ENCODE results near the gene ANKRD2. TPM values are rescaled to one million over a fixed set of nuclear protein-coding genes. Genes with fewer than 3 reads are reported as not detected.

ANKRD2 gene
- total RNA-seq, 1 experiment from 2014 or later: 0.98 TPM

DNA sequence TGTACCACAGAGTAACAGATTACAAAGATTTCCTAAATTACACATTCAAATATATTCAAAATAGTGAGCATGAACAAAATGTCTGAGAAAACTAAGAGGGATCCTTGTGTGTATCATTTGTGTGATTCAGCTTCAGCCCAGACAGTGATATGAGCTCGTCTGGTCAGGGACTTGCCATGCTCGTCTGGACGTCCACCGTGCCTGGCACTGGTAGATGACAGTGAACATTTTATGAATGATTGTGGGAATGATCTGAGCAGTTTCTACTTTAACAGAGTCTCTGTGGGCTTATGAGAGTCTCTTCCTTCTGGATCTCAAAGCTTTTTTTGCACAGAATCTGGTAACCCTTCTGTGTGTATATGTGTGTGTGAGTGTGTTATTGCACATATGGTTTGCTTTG is 34.2 kb upstream of the ANKRD2 start:
- ATAC-seq (no peak), DNase-seq (ENCODE audit: low read depth, low spot score) (no peak)
- ChIA-PET CTCF (interaction anchor here (0.6 to 1.3 kb wide), 5 partner anchors 14 to 347 kb away, joined by 3 to 8 read pairs (median 3); no protein-coding TSS in a partner anchor), POLR2A (no interaction called here)
- Histone ChIP-seq H3K27me3 (ENCODE audit: control insufficient read depth, insufficient read depth, low read length) (no peaks in the 10 kb centered on the region), H3K4me3 (ENCODE audit: low read depth in 2 of 2, low read length in 2 of 2) (no peak overlapping the region), H3K4me1 (ENCODE audit: control insufficient read depth, insufficient read depth, low read length) (peaks cover 60% of the 10 kb centered on the region), H3K36me3 (ENCODE audit: control insufficient read depth, insufficient read depth, low read length) (no peaks in the 10 kb centered on the region), H3K9me3 (ENCODE audit: control insufficient read depth, insufficient read depth, low read depth, low read length) (no peaks in the 10 kb centered on the region), H3K27ac (ENCODE audit: low read length) (peak overlapping the region; percentile 95)
- BruUV-seq (replicated peaks): no TSS peak
- no peak for TF ChIP-seq TCF7L2 (IDR thresholded peaks at IDR 0.05; ENCODE audit: low read depth, low read length)
- TF ChIP-seq SIN3A (IDR thresholded peaks at IDR 0.05; ENCODE audit: borderline replicate concordance, insufficient read depth, low read depth, low read length): no peak
- intact Hi-C loops (cut with micrococcal nuclease; ENCODE audit: unreplicated experiment): no loop called here
- in situ Hi-C loops (cut with HindIII; ENCODE audit: low pct_unique_long_range_greater_than_20kb, low sequenced_read_pairs): no loop called here

DNA sequence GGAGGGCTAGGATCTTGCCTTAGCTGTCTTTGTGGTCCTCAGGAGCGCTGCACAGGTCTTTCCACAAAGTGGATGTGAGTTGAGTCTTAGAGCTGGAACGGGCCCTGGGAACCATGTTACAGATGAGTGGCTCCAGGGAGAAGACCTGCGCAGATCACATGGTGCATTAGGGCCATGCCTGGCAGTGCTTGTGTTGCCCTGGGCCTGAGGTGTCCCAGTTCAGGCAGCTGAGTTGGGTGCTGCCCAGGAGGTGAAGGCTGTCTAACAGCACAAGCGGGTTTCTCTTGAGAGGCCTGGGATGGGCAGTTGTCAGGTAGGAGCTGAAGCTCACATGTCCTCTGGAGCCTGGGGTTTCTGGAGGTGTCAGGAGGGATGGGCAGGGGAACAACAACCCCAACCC is 33.7 kb upstream of the ANKRD2 start:
- H3K36me3 ChIP-seq (ENCODE audit: control insufficient read depth, insufficient read depth, low read length): no peaks in the 10 kb centered on the region
- ChIA-PET POLR2A (no interaction called here), CTCF (interaction anchor here (0.6 to 1.3 kb wide), 3 partner anchors 13 to 348 kb away, joined by 3 to 8 read pairs (median 4); no protein-coding TSS in a partner anchor)
- in situ Hi-C loops (cut with HindIII; ENCODE audit: low pct_unique_long_range_greater_than_20kb, low sequenced_read_pairs) (no loop called here), intact Hi-C loops (cut with micrococcal nuclease; ENCODE audit: unreplicated experiment) (no loop called here)
- ATAC-seq (no peak), DNase-seq (ENCODE audit: low read depth, low spot score) (no peak)
- TF ChIP-seq POLR2AphosphoS5 (IDR thresholded peaks at IDR 0.05; ENCODE audit: low read depth, low read length) (no peak), TCF7L2 (IDR thresholded peaks at IDR 0.05; ENCODE audit: low read depth, low read length) (no peak), SIN3A (IDR thresholded peaks at IDR 0.05; ENCODE audit: borderline replicate concordance, insufficient read depth, low read depth, low read length) (no peak)
- TF ChIP-seq, protein P1, sequence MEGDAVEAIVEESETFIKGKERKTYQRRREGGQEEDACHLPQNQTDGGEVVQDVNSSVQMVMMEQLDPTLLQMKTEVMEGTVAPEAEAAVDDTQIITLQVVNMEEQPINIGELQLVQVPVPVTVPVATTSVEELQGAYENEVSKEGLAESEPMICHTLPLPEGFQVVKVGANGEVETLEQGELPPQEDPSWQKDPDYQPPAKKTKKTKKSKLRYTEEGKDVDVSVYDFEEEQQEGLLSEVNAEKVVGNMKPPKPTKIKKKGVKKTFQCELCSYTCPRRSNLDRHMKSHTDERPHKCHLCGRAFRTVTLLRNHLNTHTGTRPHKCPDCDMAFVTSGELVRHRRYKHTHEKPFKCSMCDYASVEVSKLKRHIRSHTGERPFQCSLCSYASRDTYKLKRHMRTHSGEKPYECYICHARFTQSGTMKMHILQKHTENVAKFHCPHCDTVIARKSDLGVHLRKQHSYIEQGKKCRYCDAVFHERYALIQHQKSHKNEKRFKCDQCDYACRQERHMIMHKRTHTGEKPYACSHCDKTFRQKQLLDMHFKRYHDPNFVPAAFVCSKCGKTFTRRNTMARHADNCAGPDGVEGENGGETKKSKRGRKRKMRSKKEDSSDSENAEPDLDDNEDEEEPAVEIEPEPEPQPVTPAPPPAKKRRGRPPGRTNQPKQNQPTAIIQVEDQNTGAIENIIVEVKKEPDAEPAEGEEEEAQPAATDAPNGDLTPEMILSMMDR (IDR thresholded peaks at IDR 0.05): no peak
- H3K9me3 ChIP-seq (ENCODE audit: control insufficient read depth, insufficient read depth, low read depth, low read length): no peaks in the 10 kb centered on the region
- no peak overlapping the region for H3K4me3 ChIP-seq (ENCODE audit: low read depth in 2 of 2, low read length in 2 of 2)
- peaks cover 65% of the 10 kb centered on the region for H3K4me1 ChIP-seq (ENCODE audit: control insufficient read depth, insufficient read depth, low read length)
- no TSS peak for BruUV-seq (replicated peaks)
- peak overlapping the region; percentile 95 for H3K27ac ChIP-seq (ENCODE audit: low read length)
- H3K27me3 ChIP-seq (ENCODE audit: control insufficient read depth, insufficient read depth, low read length): no peaks in the 10 kb centered on the region

DNA sequence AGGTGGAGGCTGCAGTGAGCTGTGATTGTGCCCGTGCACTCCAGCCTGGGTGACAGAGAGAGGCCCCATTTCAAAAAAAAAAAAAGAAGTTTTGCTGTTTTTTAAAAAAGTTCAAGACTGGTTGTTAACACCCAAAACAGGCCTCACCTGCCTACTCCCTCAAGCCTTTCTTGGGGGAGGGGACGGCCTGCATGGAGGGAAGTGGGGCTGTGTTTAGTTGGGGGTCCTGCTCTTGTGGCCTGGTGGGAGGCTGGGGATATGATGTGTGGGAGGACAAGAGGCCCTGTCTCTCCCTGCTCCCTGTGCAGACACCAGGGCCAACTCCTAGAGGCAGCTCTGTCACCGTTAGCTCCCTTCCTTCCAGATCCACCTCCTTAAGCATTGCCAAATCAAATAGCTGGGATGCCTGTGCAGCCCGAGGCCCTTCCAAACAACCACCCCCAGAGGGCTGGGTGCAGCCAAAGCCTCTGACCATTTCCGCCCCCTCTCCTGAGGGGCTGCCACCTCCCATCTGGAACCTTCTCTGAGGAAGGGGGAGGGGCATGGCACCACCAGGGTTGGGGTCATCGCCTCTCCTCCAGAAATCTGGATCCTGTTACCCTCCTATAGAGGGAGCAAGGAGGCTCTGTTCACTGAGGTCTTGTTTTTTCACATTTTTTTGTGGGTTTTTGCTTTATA is 32.9 kb upstream of the ANKRD2 start:
- no TSS peak for BruUV-seq (replicated peaks)
- CTCF ChIA-PET: interaction anchor here (0.7 to 1.0 kb wide), 3 partner anchors 15 to 272 kb away, joined by 3 to 7 read pairs (median 3); no protein-coding TSS in a partner anchor
- no peak overlapping the region for H3K4me3 ChIP-seq (ENCODE audit: low read depth in 2 of 2, low read length in 2 of 2)
- no peaks in the 10 kb centered on the region for H3K36me3 ChIP-seq (ENCODE audit: control insufficient read depth, insufficient read depth, low read length)
- in situ Hi-C loops (cut with HindIII; ENCODE audit: low pct_unique_long_range_greater_than_20kb, low sequenced_read_pairs) (no loop called here), intact Hi-C loops (cut with micrococcal nuclease; ENCODE audit: unreplicated experiment) (loop anchor here (5.0 kb wide), 1 partner anchor 42 kb away; the partner anchor contains the start of genes MMS19 and UBTD1)
- peaks cover 65% of the 10 kb centered on the region for H3K4me1 ChIP-seq (ENCODE audit: control insufficient read depth, insufficient read depth, low read length)
- DNase-seq (ENCODE audit: low read depth, low spot score): no peak
- peak; percentile 39 for ATAC-seq
- H3K9me3 ChIP-seq (ENCODE audit: control insufficient read depth, insufficient read depth, low read depth, low read length): no peaks in the 10 kb centered on the region
- POLR2A ChIA-PET: interaction anchor here (0.5 kb wide), 1 partner anchor 38 kb away, joined by 3 read pairs; no protein-coding TSS in a partner anchor
- TF ChIP-seq TCF7L2 (IDR thresholded peaks at IDR 0.05; ENCODE audit: low read depth, low read length): no peak
- peak; percentile 39; the same call in 1 of the 2 replicates for TF ChIP-seq POLR2AphosphoS5 (IDR thresholded peaks at IDR 0.05; ENCODE audit: low read depth, low read length)
- TF ChIP-seq, protein P1 (IDR thresholded peaks at IDR 0.05): no peak
- no peak for TF ChIP-seq SIN3A (IDR thresholded peaks at IDR 0.05; ENCODE audit: borderline replicate concordance, insufficient read depth, low read depth, low read length)
- TF ChIP-seq, protein P2, sequence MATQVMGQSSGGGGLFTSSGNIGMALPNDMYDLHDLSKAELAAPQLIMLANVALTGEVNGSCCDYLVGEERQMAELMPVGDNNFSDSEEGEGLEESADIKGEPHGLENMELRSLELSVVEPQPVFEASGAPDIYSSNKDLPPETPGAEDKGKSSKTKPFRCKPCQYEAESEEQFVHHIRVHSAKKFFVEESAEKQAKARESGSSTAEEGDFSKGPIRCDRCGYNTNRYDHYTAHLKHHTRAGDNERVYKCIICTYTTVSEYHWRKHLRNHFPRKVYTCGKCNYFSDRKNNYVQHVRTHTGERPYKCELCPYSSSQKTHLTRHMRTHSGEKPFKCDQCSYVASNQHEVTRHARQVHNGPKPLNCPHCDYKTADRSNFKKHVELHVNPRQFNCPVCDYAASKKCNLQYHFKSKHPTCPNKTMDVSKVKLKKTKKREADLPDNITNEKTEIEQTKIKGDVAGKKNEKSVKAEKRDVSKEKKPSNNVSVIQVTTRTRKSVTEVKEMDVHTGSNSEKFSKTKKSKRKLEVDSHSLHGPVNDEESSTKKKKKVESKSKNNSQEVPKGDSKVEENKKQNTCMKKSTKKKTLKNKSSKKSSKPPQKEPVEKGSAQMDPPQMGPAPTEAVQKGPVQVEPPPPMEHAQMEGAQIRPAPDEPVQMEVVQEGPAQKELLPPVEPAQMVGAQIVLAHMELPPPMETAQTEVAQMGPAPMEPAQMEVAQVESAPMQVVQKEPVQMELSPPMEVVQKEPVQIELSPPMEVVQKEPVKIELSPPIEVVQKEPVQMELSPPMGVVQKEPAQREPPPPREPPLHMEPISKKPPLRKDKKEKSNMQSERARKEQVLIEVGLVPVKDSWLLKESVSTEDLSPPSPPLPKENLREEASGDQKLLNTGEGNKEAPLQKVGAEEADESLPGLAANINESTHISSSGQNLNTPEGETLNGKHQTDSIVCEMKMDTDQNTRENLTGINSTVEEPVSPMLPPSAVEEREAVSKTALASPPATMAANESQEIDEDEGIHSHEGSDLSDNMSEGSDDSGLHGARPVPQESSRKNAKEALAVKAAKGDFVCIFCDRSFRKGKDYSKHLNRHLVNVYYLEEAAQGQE (IDR thresholded peaks at IDR 0.05; ENCODE audit: insufficient read depth in 1 of 2, low read depth in 2 of 2, low read length in 1 of 2): no peak; a peak in 1 of 4 replicates
- H3K27ac ChIP-seq (ENCODE audit: low read length): peak overlapping the region; percentile 95
- H3K27me3 ChIP-seq (ENCODE audit: control insufficient read depth, insufficient read depth, low read length): no peaks in the 10 kb centered on the region

Data from Panc1 (cell line).